ENCODE measurements around the gene FAM83E. TPM values are rescaled to one million over a fixed set of nuclear protein-coding genes. Genes with fewer than 3 reads are reported as not detected.

The FAM83E gene
- total RNA-seq, 1 experiment from 2014 or later: not detected

- DNase-seq (ENCODE audit: low read depth): no peak
Observed at GRCh38 chr19:48613024-48613851, 1.6 kb downstream of the FAM83E start.

GRCh38 chr19:48611872-48612271 lies 3.0 kb downstream of the FAM83E start:
- DNase-seq (ENCODE audit: low read depth): no peak

DNA sequence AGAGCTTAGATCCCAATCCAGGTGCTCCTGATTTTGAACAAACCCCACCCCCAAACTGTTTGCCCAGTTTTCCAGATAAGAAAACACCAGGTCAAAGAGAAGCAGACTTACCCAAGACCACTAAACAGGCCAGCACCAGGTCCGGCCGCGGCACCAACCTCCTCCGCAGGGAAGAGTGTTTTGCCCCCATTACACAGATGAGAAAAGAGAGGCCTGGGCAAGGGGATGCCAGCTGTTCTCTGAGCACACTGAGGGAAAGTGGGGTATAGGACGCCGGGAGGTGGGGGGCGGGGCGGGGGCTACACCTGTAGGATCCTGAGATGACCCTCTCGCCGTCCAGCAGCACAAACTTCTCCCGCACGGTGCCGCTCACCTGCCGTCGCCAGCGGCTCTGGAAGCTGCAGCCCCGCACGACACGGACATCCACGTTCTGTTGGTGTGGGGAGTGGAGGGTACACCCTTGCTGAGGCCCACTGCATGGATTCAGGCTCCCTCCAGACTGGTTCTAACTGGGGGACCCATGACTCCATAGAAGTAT lies 5.2 kb downstream of the FAM83E start:
- DNase-seq (ENCODE audit: low read depth): no peak

DNA sequence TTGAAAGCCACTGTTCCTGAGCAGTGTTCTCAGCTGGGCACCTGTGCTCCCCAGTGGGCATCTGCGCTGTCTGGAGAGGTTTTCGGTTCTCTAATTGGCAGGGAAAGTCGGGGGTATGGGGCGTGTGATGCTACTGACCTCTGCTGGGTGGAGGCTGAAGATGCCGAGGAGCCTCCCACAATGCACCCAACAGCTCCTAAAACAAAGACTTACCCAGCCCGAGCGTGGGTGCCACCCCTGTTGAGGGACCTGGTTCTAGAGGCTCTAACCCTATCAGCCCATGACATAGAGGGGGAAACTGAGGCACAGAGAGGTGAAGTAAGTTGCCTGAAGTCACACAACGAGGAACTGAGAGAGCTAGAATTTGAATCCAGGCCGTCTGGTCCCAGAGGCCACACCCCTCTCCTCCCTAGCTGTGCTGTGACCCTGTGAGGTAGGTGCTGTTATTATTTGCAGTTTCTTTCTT lies 6.0 kb downstream of the FAM83E start:
- peak; percentile 70 for DNase-seq (ENCODE audit: low read depth)

GRCh38 chr19:48607359-48607755 lies 7.5 kb downstream of the FAM83E start:
- no peak for DNase-seq (ENCODE audit: low read depth)

DNA sequence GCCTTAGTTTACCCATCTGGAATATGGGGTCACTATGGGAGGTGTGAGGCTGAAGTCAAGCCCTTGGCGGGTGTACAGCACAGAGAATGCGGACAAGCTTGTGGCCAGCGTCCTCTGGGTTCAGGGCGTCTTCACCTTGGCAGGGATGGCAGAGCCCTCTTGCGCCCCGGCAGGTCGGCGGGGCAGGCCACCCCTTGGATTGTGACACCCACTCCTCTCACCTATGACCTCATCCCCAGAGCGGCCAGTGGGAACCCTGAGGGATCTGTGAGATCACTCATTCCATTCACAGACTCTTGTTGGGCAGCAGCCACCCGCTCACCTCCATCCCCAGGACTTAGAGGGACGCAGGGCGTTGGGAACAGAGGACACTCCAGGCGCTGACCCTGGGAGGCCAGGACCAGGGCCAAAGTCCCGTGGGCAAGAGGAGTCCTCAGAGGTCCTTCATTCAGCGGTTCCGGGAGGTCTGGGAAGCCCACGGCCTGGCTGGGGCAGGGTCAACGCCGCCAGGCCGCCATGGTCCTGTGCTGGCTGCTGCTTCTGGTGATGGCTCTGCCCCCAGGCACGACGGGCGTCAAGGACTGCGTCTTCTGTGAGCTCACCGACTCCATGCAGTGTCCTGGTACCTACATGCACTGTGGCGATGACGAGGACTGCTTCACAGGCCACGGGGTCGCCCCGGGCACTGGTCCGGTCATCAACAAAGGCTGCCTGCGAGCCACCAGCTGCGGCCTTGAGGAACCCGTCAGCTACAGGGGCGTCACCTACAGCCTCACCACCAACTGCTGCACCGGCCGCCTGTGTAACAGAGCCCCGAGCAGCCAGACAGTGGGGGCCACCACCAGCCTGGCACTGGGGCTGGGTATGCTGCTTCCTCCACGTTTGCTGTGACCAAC lies 8.2 kb downstream of the FAM83E start, which contains the start of gene SPACA4:
Gene SPACA4 (plus strand): TSS at position 280 of the 896 bp plus-strand sequence. CDS start 237 bp downstream, at position 517.
- no peak for DNase-seq (ENCODE audit: low read depth)

GRCh38 chr19:48603850-48604249 lies 11.0 kb downstream of the FAM83E start:
- DNase-seq (ENCODE audit: low read depth): no peak

DNA sequence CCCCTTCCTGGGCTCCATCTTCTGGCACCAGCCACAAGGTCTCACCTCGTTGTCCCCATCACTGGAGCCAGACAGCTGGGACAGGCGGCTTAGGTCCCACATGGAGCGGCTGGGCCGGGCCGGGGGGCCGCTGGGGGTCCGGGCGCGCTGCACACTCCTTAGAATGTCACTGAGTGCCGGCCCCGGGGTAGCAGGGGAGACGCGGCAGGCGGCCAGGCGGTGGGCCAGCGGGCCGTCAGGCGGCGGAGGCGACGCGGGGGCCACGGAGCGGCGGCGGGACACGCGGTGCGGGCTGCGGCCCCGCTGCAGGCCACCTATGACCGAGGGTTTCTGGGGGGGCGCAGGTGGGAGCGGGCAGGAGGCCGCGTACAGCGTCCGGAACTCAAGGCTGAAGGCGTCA lies 11.4 kb downstream of the FAM83E start:
- DNase-seq (ENCODE audit: low read depth): no peak

DNA sequence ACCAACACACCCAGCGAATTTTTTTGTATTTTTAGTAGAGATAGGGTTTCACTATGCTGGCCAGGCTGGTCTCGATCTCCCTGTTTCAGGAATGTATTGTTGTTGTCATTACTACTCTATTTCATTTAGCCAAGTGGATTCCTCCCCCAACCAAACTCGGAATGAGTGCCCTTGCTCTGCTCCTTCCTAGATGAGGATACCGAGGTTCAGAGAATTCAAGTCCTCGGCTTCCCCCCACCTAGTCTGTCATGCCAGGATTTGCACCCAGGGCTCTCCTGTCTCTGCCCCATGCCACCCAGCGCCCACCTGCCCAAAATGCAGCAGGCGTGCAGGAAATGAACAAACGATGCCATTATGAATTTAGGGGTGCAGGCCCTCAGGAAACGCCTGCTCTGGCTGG lies 11.9 kb downstream of the FAM83E start:
- DNase-seq (ENCODE audit: low read depth): no peak

DNA sequence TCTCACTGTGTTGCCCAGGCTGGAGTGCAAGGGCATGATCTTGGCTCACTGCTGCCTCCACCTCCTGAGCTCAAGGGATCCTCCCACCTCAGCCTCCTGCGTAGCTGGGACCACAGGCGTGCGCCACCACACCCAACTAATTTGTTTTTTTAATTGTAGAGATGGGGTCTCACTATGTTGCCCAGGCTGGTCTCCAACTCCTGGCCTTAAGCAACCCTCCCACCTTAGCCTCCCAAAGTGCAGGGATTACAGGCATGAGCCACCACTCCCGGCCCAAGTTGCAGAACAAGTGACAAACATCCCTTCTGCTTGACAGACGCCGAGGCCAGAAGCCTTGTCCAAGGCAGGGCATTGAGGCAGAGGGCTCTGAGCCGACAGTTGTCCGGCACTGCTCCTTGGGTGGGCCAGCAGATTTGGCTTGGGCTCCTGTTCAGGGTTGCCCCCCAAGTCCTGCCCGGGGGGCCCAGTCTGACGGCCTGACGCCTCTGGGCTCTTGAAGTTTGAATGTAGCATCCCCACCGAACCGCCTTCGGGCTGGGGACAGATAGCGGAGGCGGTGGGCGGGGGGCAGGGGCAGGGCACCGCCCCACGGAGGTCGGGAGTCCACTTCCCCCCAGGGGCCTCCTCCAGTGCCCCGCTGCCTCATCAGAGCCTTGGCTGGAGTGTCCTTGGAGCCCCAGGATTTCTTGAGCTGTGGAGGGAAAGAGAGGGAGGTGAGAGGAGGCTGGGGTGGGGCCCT lies 14.0 kb downstream of the FAM83E start:
- no peak for DNase-seq (ENCODE audit: low read depth)

- no peak for DNase-seq (ENCODE audit: low read depth)
Observed at GRCh38 chr19:48598996-48599700, 15.7 kb downstream of the FAM83E start.

- DNase-seq (ENCODE audit: low read depth): no peak
Observed at GRCh38 chr19:48596679-48597465, 18.0 kb downstream of the FAM83E start.

GRCh38 chr19:48596237-48596636 lies 18.6 kb downstream of the FAM83E start:
- DNase-seq (ENCODE audit: low read depth): no peak

DNA sequence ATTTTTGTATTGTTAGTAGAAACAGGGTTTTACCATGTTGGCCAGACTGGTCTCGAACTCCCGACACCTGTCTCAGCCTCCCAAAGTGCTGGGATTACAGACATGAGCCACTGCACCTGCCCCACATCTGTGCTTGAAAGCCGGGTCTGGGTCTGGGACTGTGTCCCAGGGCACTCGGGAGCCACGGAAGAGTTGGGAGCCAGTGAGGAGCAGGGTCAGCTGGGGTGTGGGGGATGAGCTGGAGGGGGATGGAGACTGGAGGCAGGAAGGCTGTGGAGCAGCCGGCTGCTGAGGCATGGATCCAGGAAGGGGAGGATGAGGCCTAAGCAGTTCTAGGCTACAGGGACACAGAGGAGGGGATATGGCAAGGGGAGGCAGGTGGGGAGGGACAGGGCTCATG lies 19.0 kb downstream of the FAM83E start:
- no peak for DNase-seq (ENCODE audit: low read depth)

GRCh38 chr19:48595171-48595570 lies 19.7 kb downstream of the FAM83E start:
- DNase-seq (ENCODE audit: low read depth): no peak

DNA sequence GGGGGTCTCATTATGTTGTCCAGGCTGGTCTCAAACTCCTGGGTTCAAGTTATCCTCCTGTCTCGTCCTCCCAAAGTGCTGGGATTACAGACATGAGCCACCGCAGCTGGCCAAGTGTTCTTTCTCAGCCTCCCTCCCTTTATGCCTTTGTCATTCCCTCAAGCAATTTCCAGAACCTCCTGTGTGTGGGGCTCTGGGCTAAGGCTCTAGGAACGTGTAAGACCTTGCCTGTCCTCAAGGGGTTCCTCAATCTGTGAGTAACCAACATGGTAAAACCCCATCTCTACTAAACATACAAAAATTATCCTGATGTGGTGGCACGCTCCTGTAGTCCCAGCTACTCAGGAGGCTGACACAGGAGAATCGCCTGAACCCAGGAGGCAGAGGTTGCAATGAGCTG lies 23.9 kb downstream of the FAM83E start:
- no peak for DNase-seq (ENCODE audit: low read depth)

DNA sequence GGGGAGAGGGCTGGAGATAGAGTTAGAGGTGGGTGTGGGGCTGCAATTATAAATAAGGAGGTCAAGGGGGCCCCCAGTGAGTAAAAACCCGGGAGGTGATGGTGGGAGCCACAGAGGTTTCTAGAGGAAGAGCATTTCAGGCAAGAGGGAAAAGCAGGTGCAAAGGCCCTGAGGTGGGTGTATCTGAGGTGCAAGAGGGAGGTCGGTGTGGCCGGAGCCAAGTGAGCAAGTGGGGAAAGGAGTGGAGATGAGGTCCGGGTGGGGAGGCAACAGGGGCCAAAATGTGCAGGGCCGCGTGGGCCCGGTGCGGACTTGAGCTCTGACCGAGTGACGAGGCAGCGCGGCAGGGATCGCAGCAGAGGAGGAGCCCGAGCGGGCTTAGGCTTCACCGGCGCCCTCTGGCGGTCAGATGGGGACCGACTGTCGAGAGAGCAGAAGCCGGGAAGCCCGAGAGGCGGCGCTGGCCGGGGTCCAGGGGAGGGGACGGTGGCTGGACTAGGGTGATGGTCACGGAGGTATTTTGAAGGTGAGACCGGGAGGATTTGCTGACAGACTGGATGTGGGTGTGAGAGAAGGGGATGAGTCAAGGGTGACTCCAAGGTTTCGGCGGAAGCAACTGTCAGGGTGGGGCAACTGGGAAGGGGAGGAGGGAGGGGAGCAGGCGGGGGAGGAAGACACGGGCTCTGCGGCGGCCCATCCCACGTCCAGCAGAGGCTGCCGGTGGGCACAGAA lies 26.0 kb downstream of the FAM83E start:
- peak; percentile 93 for DNase-seq (ENCODE audit: low read depth)

GRCh38 chr19:48587387-48587786 lies 27.5 kb downstream of the FAM83E start:
- no peak for DNase-seq (ENCODE audit: low read depth)

DNA sequence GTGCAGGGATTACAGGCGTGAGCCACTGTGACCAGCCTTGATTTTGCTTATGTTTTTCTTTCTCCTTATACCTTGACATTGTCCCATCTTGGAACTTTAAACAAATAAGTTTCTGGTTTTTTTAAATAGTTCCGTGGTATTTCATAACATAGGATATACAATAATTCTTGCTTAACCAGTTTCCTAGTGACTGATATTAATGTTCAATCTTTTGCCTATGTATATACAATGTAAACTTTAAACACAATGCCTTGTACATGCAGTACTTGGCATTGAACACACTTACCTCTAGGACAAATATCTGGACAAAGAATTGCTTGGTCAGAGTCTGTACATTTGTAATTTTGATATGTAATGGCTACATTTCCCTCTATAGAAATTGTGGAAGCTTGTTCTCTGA lies 32.7 kb downstream of the FAM83E start:
- no peak for DNase-seq (ENCODE audit: low read depth)
